Gastroesophageal sphincter (tissue), 3 donors: ENCODE measurements around the gene PTPRN2.
"Not testable (repeated sequence)": the region's sequence is repeated elsewhere in the genome, so short reads cannot be mapped to it uniquely, and the experiment has no call there.

Experiments used
- CTCF ChIP-seq, 4 experiments: fragments of 200-600 bp in 2 of 4; fragments of 450-650 bp in 2 of 4; sonication (generic) in 1 of 4; IDR thresholded peaks; one replicate each; pipeline ENCODE4 v1.5.1; 2017 to 2019; ENCODE audit warnings: antibody characterized with exemption in 4 of 4, mild to moderate bottlenecking in 2 of 4, moderate library complexity in 2 of 4
- POLR2A ChIP-seq, 2 donors: fragments of 450-650 bp; IDR thresholded peaks; one replicate each; pipeline ENCODE4 v1.6.1; 2017; ENCODE audit warnings: antibody characterized with exemption in 2 of 2, mild to moderate bottlenecking in 2 of 2, moderate library complexity in 1 of 2

GRCh38 chr7:158348039-158348438, 239.6 kb downstream of the PTPRN2 start:
- not testable (repeated sequence) for TF ChIP-seq CTCF, POLR2A (IDR thresholded peaks at IDR 0.05)
